Skeletal muscle cell (primary cell): ENCODE data around the gene FAM120A.

ENCODE experiments used
- DNase-seq: peaks from one replicate; pipeline ENCODE4 v3.0.0-alpha.2; 2010; ENCODE audit warnings: low read depth
- H3K4me3 ChIP-seq: 2 replicates; pipeline ENCODE4 v1.5.1; 2011; ENCODE audit warnings: low read depth, mild to moderate bottlenecking, control low read depth, low read length, moderate library complexity

Gene FAM120A, protein sequence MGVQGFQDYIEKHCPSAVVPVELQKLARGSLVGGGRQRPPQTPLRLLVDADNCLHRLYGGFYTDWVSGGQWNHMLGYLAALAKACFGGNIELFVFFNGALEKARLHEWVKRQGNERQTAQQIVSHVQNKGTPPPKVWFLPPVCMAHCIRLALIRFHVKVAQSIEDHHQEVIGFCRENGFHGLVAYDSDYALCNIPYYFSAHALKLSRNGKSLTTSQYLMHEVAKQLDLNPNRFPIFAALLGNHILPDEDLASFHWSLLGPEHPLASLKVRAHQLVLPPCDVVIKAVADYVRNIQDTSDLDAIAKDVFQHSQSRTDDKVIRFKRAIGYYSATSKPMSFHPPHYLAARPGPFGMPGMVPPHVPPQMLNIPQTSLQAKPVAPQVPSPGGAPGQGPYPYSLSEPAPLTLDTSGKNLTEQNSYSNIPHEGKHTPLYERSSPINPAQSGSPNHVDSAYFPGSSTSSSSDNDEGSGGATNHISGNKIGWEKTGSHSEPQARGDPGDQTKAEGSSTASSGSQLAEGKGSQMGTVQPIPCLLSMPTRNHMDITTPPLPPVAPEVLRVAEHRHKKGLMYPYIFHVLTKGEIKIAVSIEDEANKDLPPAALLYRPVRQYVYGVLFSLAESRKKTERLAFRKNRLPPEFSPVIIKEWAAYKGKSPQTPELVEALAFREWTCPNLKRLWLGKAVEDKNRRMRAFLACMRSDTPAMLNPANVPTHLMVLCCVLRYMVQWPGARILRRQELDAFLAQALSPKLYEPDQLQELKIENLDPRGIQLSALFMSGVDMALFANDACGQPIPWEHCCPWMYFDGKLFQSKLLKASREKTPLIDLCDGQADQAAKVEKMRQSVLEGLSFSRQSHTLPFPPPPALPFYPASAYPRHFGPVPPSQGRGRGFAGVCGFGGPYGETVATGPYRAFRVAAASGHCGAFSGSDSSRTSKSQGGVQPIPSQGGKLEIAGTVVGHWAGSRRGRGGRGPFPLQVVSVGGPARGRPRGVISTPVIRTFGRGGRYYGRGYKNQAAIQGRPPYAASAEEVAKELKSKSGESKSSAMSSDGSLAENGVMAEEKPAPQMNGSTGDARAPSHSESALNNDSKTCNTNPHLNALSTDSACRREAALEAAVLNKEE

DNA sequence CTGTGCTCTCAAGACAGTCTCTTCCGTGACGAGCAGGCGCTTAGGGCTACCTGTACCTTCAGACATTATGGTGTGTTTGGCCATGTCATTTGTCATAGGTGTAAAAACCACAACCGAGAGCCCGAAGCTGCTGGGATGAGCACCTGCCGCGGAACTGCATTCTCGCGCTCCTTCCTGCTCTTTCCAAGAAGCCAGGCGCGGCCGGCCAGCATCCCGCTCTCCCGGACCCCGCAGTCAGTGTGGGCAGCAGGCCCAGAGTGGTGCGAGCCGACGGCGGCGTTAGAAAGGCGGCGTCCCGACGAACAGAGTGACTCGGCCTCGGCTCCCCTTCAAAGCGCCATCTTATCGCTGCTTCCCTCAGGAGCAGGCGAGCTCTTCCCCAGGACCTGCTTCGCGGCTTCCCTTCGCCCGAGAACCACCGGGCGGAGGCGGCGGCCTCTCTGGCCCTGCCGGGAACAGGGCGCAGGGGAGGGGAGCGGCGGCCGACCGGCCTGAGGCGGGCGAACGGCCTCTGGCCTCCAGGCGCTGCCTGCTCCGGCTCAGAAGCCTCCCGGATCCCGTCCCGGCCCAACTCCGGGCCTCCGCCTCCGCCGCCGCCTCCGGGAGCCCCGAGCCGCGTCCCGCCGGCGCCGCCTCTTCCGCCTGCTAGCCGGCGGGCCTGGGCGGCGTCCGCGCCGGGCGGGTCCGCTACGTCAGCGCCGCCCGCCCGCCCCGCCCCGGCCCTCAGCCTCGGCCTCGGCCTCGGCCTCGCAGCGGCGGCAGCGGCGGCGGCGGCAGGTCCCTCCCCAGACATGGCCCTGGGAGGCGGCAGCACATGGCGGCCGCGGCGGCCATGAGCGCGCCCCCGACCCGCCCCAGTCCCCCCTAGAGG, at the start of gene FAM120A:
FAM120A (plus strand) TSS at position 741 of the 871 bp plus-strand sequence. CDS start 231 bp downstream, outside the sequence.
- peak; percentile 31 for DNase-seq
- peak within 1 kb of the TSS; percentile 83 for H3K4me3 ChIP-seq

DNA sequence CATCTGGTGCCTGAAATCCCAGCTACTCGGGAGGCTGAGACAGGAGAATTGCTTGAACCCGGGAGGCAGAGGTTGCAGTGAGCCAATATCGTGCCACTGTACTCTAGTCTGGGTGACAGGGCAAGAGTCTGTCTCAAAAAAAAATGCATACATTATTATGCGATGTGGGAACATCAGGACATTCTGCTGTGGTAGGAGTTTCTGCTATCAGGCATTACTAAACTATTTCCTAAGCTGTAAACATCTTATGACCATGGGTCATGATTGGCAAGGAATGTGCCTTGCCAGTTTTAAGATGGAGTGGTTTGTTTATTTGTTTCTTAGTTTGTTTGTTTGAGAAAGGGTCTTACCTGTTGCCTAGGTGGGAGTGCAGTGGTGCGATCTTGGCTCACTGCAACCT, 45.1 kb upstream of the FAM120A start:
- H3K4me3 ChIP-seq: no peak overlapping the region
- no peak for DNase-seq

DNA sequence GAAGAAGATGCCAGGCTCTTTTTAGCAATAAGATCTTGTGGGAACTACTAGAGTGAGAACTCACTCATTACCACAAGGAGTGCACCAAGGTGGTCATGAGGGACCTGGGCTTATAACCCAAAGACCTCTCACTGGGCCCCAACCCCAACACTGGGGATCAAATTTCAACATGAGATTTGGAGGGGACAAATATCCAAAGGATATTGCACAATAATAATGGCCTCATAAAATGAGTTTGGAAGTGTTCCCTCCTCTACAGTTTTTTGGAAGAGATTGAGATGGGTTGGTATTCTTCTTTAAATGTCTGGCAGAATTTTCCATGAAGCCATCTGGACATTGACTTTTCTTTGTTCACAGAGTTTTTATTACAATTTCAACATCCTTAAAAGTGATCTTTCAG, 38.0 kb upstream of the FAM120A start:
- no peak overlapping the region for H3K4me3 ChIP-seq
- no peak for DNase-seq

- H3K4me3 ChIP-seq: no peak overlapping the region
- no peak for DNase-seq
These were observed 36.3 kb upstream of the FAM120A start for GRCh38 chr9:93415176-93415690.

DNA sequence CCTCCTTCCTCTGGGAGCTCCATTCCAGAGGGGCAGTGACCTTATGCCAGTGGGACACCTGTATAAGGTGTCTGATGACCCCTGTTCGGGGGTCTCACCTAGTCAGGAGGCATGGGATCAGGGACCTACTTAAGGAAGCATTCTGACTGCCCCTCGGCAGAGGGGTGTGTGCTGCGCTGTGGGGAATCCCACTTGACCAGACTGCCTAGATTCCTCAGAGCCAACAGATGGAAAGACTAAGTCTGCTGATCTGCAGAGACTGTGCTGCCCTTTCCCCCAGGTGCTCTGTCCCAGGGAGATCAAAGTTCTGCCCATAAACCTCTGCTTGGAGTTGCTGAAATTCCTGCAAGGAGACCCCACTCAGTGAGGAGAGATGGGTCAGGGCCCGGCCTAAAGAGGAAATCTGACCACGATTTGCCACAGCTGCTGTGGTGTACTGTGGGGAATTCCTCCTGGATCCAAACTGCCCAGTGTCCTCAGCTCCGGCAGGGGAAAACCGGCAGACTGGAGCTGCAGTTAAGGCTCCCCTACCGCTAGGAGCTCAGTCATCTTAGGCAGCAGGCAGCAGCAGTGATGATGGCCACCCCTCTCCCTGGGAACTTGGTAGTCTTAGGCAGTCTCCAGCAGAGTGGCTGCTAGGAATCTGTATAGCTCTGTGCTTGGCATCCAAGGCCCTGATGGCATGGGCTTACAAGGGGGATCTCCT, 34.8 kb upstream of the FAM120A start:
- no peak overlapping the region for H3K4me3 ChIP-seq
- no peak for DNase-seq

DNA sequence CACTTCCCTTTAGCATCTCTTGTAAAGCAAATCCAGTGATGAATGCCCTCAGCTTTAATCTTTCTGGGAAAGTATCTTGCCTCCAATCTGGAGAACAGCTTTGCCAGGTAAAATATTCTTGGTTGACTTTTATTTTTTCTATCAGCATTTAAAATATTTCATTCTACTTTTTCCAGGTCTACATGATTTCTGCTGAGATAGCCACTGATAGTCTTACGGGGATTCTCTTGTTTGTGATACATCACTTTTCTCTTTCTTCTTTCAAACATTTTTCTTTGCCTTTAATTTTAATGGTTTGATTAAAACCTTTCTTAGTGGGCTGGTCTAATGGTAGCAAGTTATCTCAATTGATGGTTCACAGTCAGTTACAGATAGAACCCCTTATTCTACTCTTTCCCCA, 33.9 kb upstream of the FAM120A start:
- DNase-seq: no peak
- no peak overlapping the region for H3K4me3 ChIP-seq

DNA sequence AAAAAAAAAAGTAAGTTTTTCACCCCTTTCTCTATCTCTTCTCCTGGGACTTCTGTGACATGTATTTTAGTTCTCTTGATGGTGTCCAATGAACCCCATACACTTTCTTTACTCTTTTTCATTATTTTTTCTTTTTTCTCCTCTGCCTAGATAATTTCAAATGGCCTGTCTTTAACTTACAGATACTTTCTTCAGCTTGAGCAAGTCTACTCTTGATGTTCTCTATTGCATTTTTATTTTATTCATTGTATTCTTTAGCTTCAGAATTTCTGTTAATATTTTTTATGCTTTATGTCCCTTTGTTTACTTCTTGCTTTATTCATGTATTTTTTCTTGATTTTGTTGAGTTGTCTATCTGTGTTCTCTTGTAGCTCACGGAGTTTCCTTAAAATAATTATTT, 32.5 kb upstream of the FAM120A start:
- no peak overlapping the region for H3K4me3 ChIP-seq
- no peak for DNase-seq

GRCh38 chr9:93422977-93423616, 28.4 kb upstream of the FAM120A start:
- DNase-seq: no peak
- no peak overlapping the region for H3K4me3 ChIP-seq

DNA sequence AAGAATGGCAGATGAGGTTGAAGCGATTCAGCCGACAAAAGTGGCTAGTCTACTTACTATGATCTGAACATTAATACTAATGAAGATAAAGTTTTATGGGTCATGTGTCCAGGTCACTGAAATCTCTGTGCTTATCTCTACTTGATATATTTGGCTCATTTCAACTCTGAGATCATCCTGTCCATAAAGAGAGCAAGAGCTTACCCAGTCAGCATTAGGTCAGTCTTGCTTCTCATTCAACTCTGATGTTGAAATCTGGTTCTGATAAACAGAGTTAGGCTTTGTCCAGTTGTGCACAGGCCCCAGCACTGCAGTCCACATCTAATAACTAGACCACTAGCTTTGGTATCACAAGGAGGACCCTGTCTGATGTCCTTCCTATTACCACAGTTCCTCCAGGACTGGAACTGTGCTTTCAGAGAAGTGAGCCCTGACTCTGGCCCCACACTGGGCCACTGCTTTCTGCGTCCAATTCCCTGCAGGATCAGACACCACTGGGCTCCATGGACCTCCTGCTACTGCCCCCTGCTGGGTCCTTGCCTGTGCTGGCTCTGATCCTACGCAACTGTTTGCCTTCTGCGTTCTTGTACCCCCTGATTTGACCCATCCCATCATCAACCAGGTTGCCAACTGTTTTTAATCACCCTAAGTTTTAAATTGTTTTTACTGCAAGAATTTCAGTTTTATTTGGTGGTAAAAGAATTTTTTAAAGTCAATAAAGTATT, 23.7 kb upstream of the FAM120A start:
- DNase-seq: no peak
- H3K4me3 ChIP-seq: no peak overlapping the region

DNA sequence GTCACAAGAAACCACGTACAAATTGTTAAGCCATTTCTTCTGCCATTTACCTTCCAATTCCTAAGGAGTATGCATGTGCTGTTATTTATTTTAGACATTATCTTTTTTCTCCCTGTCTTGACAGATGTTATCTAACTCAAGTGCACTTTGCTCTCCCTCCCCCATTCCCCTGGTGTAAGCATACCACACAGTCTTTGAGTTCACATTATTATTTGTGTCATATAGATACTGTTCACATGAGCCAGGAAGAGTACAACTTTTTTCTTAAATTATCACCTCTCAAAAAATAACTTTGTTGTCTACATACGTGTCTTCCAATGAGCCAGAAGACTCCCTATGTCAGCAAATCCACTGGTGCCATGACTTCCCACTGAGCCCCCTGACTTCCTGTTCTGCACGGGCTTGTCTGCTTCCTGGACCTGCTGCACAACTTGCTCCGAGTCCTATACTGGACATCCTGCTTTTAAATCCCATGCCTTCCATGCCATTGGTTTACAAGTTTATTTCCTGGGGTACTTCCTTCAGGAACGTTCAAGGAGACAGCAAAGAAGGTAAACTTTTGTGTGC, 19.9 kb upstream of the FAM120A start:
- DNase-seq: no peak
- no peak overlapping the region for H3K4me3 ChIP-seq

DNA sequence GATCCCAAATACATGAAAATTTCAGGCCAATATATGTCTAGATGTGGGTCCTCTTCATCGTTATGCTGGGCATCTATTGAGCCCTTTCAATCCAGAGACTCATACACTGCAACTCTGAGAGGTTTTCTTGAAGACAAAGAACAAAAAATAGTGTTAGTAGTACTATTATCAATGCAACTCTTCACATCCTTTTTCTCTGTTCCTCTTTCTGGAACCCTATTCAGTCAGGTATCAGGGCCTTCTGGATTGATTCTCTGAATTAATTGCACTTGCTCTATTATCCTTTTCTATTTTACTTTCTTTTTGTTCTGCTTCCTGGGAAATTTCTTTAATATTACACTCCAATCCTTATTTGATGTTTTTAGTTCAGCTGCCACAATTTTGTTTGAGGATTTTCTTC, 18.5 kb upstream of the FAM120A start:
- H3K4me3 ChIP-seq: no peak overlapping the region
- no peak for DNase-seq

DNA sequence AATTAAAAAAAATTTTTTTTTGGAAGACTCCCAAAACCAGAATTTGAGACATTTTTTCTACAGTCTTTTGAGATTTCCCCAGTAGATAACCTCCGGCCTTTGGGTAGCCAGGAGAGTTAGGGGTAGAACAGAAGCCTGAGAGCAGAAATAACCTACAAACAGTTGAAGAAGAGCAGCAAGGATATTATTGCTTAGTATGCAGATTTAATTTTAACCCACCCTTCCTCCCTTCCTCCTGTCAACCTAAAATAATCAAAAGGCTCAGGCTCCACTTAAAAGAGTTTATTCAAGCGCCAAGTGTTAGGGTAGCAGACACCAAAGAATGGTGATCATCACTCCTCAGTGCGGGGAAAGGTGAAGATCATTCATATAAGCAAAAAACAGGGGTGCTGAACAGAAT, 17.4 kb upstream of the FAM120A start:
- DNase-seq: no peak
- H3K4me3 ChIP-seq: no peak overlapping the region

DNA sequence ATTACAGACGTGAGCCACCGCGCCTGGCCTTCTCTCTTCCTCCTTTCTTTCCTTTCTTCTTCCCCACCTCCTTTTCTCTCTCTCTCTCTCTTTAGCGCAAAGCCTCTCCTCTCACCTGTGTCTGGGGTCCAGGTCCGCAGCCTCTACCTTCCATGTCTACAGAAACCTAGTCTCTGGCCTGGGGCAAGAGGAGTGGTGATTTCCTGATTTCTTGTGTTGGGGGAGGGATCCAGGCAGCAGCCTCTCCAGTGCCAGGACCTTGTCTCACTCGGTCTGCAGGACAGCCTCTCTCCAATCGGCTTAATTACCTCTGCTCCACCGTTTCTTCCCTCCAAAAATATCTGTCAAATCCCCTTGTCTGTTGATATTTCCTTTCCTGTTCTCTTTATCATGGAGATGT, 16.1 kb upstream of the FAM120A start:
- H3K4me3 ChIP-seq: no peak overlapping the region
- DNase-seq: no peak

GRCh38 chr9:93436218-93436617, 15.3 kb upstream of the FAM120A start:
- no peak for DNase-seq
- H3K4me3 ChIP-seq: no peak overlapping the region

DNA sequence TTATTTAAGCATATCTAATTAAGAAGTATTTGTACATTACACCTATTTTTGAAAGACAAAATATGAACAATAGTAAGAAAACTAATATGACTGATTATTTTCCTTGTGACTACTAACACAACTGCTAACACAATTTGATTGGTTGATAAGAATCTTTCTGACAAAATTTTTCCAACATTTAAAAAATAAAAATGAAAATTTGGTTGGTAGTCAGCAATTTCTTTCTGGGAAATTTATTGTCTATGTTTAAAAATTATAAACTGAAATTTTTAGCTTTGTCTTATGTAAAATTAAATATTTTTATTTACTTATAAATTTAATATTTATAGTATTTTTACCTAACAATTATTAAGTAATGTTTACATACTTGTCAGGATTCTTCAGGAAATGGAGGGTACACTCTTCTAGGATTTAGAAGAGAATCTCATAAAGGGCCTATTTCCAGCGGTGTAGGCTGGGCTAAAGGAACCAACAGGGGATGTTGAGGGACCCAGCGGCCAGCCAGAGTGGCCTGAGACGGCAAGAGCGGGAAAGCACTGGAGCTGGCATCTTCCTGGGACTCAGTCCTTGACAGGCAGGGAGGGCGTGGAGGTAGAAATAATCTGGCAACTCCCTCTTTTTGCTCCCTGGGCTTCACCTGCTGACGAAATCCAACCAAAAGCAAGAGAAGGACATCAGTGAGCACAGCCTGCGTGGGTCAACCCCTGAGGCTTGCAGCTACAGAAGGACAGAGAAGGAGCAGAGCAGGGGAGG, 14.7 kb upstream of the FAM120A start:
- no peak for DNase-seq
- no peak overlapping the region for H3K4me3 ChIP-seq

GRCh38 chr9:93437996-93438395, 13.5 kb upstream of the FAM120A start:
- H3K4me3 ChIP-seq: no peak overlapping the region
- DNase-seq: no peak
